ENCODE results near the gene LEKR1.
"Not testable (repeated sequence)": the region's sequence is repeated elsewhere in the genome, so short reads cannot be mapped to it uniquely, and the experiment has no call there.

Gene LEKR1

GRCh38 chr3:156910022-156910421, 83.9 kb downstream of the LEKR1 start:
- DNase-seq, result no peak

- DNase-seq, result not testable (repeated sequence)
These were observed 84.7 kb downstream of the LEKR1 start for GRCh38 chr3:156910831-156911230.

GRCh38 chr3:156914300-156914699, 88.1 kb downstream of the LEKR1 start:
- not testable (repeated sequence) for DNase-seq

- DNase-seq, result no peak
These were observed 89.2 kb downstream of the LEKR1 start for GRCh38 chr3:156915372-156915771.

GRCh38 chr3:156918746-156919145, 92.6 kb downstream of the LEKR1 start:
- no peak for DNase-seq

GRCh38 chr3:156919818-156920217, 93.7 kb downstream of the LEKR1 start:
- no peak for DNase-seq

GRCh38 chr3:156920399-156920798, 94.2 kb downstream of the LEKR1 start:
- DNase-seq, result no peak

GRCh38 chr3:156923349-156923748, 97.2 kb downstream of the LEKR1 start:
- no peak for DNase-seq

GRCh38 chr3:156938724-156939123, 112.6 kb downstream of the LEKR1 start:
- no peak for DNase-seq

GRCh38 chr3:156939315-156939714, 113.2 kb downstream of the LEKR1 start:
- DNase-seq, result no peak

- DNase-seq, result no peak
These were observed 115.2 kb downstream of the LEKR1 start for GRCh38 chr3:156941311-156941710.

GRCh38 chr3:156948402-156949210, 122.5 kb downstream of the LEKR1 start:
- no peak for DNase-seq

- no peak for DNase-seq
These were observed 125.9 kb downstream of the LEKR1 start for GRCh38 chr3:156952011-156952410.

- DNase-seq, result no peak
These were observed 131.6 kb downstream of the LEKR1 start for GRCh38 chr3:156957715-156958114.

- DNase-seq, result no peak
These were observed 136.9 kb downstream of the LEKR1 start for GRCh38 chr3:156963096-156963495.

GRCh38 chr3:156964577-156964976, 138.4 kb downstream of the LEKR1 start:
- no peak for DNase-seq

- not testable (repeated sequence) for DNase-seq
These were observed 140.2 kb downstream of the LEKR1 start for GRCh38 chr3:156966349-156966748.

GRCh38 chr3:156973954-156974353, 147.8 kb downstream of the LEKR1 start:
- no peak for DNase-seq

- no peak for DNase-seq
These were observed 148.8 kb downstream of the LEKR1 start for GRCh38 chr3:156974931-156975330.

GRCh38 chr3:156975721-156976120, 149.6 kb downstream of the LEKR1 start:
- DNase-seq, result no peak

- DNase-seq, result no peak
These were observed 150.8 kb downstream of the LEKR1 start for GRCh38 chr3:156976933-156977332.

- DNase-seq, result no peak
These were observed 152.4 kb downstream of the LEKR1 start for GRCh38 chr3:156978481-156978961.

GRCh38 chr3:156981005-156981404, 154.9 kb downstream of the LEKR1 start:
- no peak for DNase-seq

GRCh38 chr3:156983559-156983958, 157.4 kb downstream of the LEKR1 start:
- no peak for DNase-seq

GRCh38 chr3:156985711-156986110, 159.6 kb downstream of the LEKR1 start:
- DNase-seq, result no peak

Data from activated naive CD4-positive, alpha-beta T cell (primary cell).